Activated B cell treated with CpG ODN at 0.5 μM for 24 hours (primary cell): ENCODE data around the gene NPBWR2. TPM values are rescaled to one million over a fixed set of nuclear protein-coding genes. Genes with fewer than 3 reads are reported as not detected.

Source experiments
- ATAC-seq: fragments of 200-7000 bp; cut with Tn5 transposase; one replicate; pipeline ENCODE4 v1.10.0; 2021; ENCODE audit warnings: low read depth, mild to moderate bottlenecking, moderate library complexity
- CTCF ChIA-PET: fragments of 350-600 bp; sonication (Branson Sonifier 250); formaldehyde crosslinking; loops from one replicate; lab custom pipeline; 2021; ENCODE audit warnings: antibody characterized with exemption; lab: Charles Lee
- POLR2A ChIA-PET: fragments of 350-600 bp; sonication (Branson Sonifier 250); formaldehyde crosslinking; loops from one replicate; lab custom pipeline; 2021; ENCODE audit warnings: antibody characterized with exemption; lab: Charles Lee
- DNase-seq: peaks from one replicate; pipeline ENCODE4 v3.0.0; 2022
- H3K27ac Mint-ChIP-seq: one replicate; pipeline ENCODE4 v1.8.0; 2020; ENCODE audit warnings: mixed read lengths
- H3K27me3 Mint-ChIP-seq: one replicate; pipeline ENCODE4 v1.8.0; 2021; ENCODE audit warnings: mixed read lengths
- H3K36me3 Mint-ChIP-seq: one replicate; pipeline ENCODE4 v1.8.0; 2021; ENCODE audit warnings: low read depth, mixed read lengths
- H3K4me1 Mint-ChIP-seq: one replicate; pipeline ENCODE4 v1.8.0; 2021; ENCODE audit warnings: mixed read lengths
- H3K4me3 Mint-ChIP-seq: one replicate; pipeline ENCODE4 v1.8.0; 2020; ENCODE audit warnings: mild to moderate bottlenecking, mixed read lengths
- H3K9me3 Mint-ChIP-seq: one replicate; pipeline ENCODE4 v1.8.0; 2020; ENCODE audit warnings: mixed read lengths
- CTCF ChIP-seq: fragments of 200-600 bp; IDR thresholded peaks from one replicate; pipeline ENCODE4 v1.8.0; 2022; ENCODE audit warnings: antibody characterized with exemption, mild to moderate bottlenecking
- intact Hi-C: fragments of 100-400 bp; cut with micrococcal nuclease; formaldehyde crosslinking; loops from one replicate; pipeline ENCODE4 v1.15.1; 2024
- total RNA-seq: library from RNA; stranded (reverse); gene quantifications from 2 replicates; pipeline ENCODE4 v1.2.3, GENCODE V29; 2022

Gene NPBWR2
- total RNA-seq, 1 donor from 2014 or later, result not detected

GRCh38 chr20:64080013-64080812 lies 27.2 kb downstream of the NPBWR2 start, which contains the start of gene OPRL1:
Gene OPRL1, plus strand, starts transcription at chr20:64080082. Its CDS starts 12,639 bp downstream, at chr20:64092721.
- DNase-seq (no peak), ATAC-seq (peak; percentile 0)
- no peaks in the 10 kb centered on the region for H3K9me3 Mint-ChIP-seq
- peak within 1 kb of the TSS; percentile 87 for H3K4me3 Mint-ChIP-seq
- peaks cover 4% of the 10 kb centered on the region for H3K27me3 Mint-ChIP-seq
- H3K27ac Mint-ChIP-seq, result peak within 1 kb of the TSS; percentile 89
- peaks cover 68% of the 10 kb centered on the region for H3K4me1 Mint-ChIP-seq
- H3K36me3 Mint-ChIP-seq, result peaks cover 13% of the 10 kb centered on the region
- POLR2A ChIA-PET, result interaction anchor here (0.7 to 8.1 kb wide), 17 partner anchors 13 to 559 kb away, joined by 3 to 77 read pairs (median 6); partner anchors contain the start of genes NPBWR2, PPDPF, PRPF6 and SAMD10
- CTCF ChIA-PET, result interaction anchor here (0.8 to 7.5 kb wide), 3 partner anchors 22 to 107 kb away, joined by 3 to 80 read pairs (median 5); no protein-coding TSS in a partner anchor
- intact Hi-C loops, result no loop called here
- no peak for TF ChIP-seq CTCF

- DNase-seq (peak; percentile 86), ATAC-seq (peak; percentile 49)
- ChIA-PET POLR2A (interaction anchor here (0.6 to 8.1 kb wide), 19 partner anchors 13 to 559 kb away, joined by 3 to 77 read pairs (median 6); partner anchors contain the start of genes LIME1, NPBWR2, PCMTD2 and PPDPF), CTCF (interaction anchor here (0.8 to 7.5 kb wide), 4 partner anchors 10 to 106 kb away, joined by 3 to 80 read pairs (median 3); partner anchors contain the start of gene TCEA2)
- intact Hi-C loops, result loop anchor here (1.0 to 5.0 kb wide), 2 partner anchors 21 to 97 kb away; partner anchors contain the start of gene PRPF6
- TF ChIP-seq CTCF, result no peak
- Mint-ChIP-seq H3K27ac (peak within 1 kb of the TSS; percentile 89), H3K4me1 (peaks cover 68% of the 10 kb centered on the region), H3K9me3 (no peaks in the 10 kb centered on the region), H3K4me3 (peak within 1 kb of the TSS; percentile 87), H3K27me3 (peaks cover 3% of the 10 kb centered on the region), H3K36me3 (peaks cover 20% of the 10 kb centered on the region)
Observed at GRCh38 chr20:64079273-64080012, 27.9 kb downstream of the NPBWR2 start, which contains the start of gene RGS19. Gene RGS19, minus strand, starts transcription at chr20:64079518. Its CDS starts 2,632 bp downstream, at chr20:64076886.

- Mint-ChIP-seq H3K36me3 (peaks cover 25% of the 10 kb centered on the region), H3K4me3 (peak overlapping the region; percentile 87), H3K27ac (peak overlapping the region; percentile 89), H3K4me1 (peaks cover 66% of the 10 kb centered on the region), H3K9me3 (no peaks in the 10 kb centered on the region), H3K27me3 (no peaks in the 10 kb centered on the region)
- ATAC-seq (no peak), DNase-seq (no peak)
- POLR2A ChIA-PET, result interaction anchor here (0.6 to 8.1 kb wide), 16 partner anchors 12 to 558 kb away, joined by 3 to 77 read pairs (median 6); partner anchors contain the start of genes LIME1, NPBWR2, PCMTD2 and PPDPF
- intact Hi-C loops, result loop anchor here (1.0 to 5.0 kb wide), 3 partner anchors 16 to 97 kb away; partner anchors contain the start of genes PRPF6 and TCEA2
- no peak for TF ChIP-seq CTCF
- CTCF ChIA-PET, result interaction anchor here (0.8 to 7.5 kb wide), 3 partner anchors 9 to 42 kb away, joined by 3 to 80 read pairs (median 3); partner anchors contain the start of gene TCEA2
Observed at GRCh38 chr20:64078934-64079272, 28.5 kb downstream of the NPBWR2 start.

GRCh38 chr20:64077876-64078551 lies 29.4 kb downstream of the NPBWR2 start:
- Mint-ChIP-seq H3K27ac (peak overlapping the region; percentile 89), H3K27me3 (no peaks in the 10 kb centered on the region), H3K9me3 (no peaks in the 10 kb centered on the region), H3K4me3 (peak overlapping the region; percentile 87), H3K4me1 (peaks cover 66% of the 10 kb centered on the region), H3K36me3 (peaks cover 33% of the 10 kb centered on the region)
- intact Hi-C loops, result loop anchor here (1.0 to 5.0 kb wide), 2 partner anchors 15 to 96 kb away; partner anchors contain the start of genes PRPF6 and TCEA2
- CTCF ChIA-PET, result interaction anchor here (0.9 to 2.8 kb wide), 4 partner anchors 12 to 97 kb away, joined by 3 to 13 read pairs (median 6); partner anchors contain the start of gene PRPF6
- DNase-seq, result peak; percentile 63
- POLR2A ChIA-PET, result interaction anchor here (0.6 to 8.1 kb wide), 11 partner anchors 12 to 558 kb away, joined by 3 to 77 read pairs (median 8); partner anchors contain the start of genes NPBWR2, PPDPF, PRPF6 and SAMD10
- ATAC-seq, result peak; percentile 49
- no peak for TF ChIP-seq CTCF
